ENCODE measurements around the gene CPEB4.

The CPEB4 gene

DNA sequence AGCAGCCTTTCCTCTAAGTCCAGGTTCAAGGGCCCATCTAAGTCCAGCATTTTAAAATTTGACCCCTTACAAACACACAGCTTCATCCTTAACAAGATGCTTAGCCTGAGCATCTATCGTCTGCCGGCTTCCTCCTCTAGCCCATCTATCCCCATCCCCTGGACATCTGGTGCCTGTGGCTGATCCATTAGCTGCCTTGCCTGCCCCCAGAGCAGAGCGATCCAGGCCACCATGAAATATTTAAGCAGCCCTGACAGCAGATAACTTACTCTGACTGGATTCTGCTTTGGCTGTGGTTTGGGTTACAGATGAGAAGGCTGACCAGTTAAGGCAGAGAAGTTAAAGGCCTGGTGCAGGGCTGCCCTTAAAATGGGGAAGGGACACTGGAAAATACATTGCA is 30.9 kb upstream of the CPEB4 start:
- peak; percentile 90 for DNase-seq
- no peak overlapping the region for H3K27ac ChIP-seq
- no peak overlapping the region for H3K4me3 ChIP-seq (ENCODE audit: low read depth, low read length)
- H3K36me3 ChIP-seq, result no peaks in the 10 kb centered on the region
- no peaks in the 10 kb centered on the region for H3K9me3 ChIP-seq (ENCODE audit: severe bottlenecking)
- TF ChIP-seq, protein P1, sequence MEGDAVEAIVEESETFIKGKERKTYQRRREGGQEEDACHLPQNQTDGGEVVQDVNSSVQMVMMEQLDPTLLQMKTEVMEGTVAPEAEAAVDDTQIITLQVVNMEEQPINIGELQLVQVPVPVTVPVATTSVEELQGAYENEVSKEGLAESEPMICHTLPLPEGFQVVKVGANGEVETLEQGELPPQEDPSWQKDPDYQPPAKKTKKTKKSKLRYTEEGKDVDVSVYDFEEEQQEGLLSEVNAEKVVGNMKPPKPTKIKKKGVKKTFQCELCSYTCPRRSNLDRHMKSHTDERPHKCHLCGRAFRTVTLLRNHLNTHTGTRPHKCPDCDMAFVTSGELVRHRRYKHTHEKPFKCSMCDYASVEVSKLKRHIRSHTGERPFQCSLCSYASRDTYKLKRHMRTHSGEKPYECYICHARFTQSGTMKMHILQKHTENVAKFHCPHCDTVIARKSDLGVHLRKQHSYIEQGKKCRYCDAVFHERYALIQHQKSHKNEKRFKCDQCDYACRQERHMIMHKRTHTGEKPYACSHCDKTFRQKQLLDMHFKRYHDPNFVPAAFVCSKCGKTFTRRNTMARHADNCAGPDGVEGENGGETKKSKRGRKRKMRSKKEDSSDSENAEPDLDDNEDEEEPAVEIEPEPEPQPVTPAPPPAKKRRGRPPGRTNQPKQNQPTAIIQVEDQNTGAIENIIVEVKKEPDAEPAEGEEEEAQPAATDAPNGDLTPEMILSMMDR (IDR thresholded peaks at IDR 0.05; ENCODE audit: low read depth, low read length), result no peak
- H3K27me3 ChIP-seq (ENCODE audit: insufficient read depth, low read depth, severe bottlenecking), result no peaks in the 10 kb centered on the region

DNA sequence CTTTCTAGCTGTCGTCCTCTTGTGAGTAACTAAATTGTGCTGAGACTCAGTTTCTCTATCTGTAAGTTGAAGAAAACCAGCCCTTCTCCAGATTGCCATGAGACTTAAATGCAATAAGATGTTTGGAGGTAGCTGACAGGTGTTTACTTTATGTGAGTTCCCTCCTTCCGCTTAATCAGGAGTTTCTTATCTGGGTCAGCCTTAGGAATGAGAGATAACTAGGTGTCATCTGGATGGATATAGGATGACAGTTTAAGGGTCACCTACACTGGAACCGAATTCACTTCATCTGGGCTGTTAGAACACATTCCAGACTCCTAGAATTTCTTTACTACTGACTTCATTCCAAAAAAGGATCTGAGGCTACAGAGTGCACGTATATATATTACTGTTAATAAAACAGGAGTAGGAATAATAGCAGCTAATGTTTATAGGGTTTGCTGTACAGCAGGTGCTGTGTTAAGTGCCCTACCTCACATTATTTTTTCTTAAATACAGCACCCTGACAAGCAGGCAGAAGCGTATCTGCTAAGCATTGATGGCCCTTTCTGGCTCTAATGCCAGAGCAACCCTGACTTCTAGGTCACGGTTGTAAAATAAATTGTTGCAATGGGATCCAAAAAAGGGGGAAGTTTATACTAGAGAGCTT is 30.0 kb upstream of the CPEB4 start:
- TF ChIP-seq, protein P1 (IDR thresholded peaks at IDR 0.05; ENCODE audit: low read depth, low read length), result no peak
- no peak overlapping the region for H3K27ac ChIP-seq

DNA sequence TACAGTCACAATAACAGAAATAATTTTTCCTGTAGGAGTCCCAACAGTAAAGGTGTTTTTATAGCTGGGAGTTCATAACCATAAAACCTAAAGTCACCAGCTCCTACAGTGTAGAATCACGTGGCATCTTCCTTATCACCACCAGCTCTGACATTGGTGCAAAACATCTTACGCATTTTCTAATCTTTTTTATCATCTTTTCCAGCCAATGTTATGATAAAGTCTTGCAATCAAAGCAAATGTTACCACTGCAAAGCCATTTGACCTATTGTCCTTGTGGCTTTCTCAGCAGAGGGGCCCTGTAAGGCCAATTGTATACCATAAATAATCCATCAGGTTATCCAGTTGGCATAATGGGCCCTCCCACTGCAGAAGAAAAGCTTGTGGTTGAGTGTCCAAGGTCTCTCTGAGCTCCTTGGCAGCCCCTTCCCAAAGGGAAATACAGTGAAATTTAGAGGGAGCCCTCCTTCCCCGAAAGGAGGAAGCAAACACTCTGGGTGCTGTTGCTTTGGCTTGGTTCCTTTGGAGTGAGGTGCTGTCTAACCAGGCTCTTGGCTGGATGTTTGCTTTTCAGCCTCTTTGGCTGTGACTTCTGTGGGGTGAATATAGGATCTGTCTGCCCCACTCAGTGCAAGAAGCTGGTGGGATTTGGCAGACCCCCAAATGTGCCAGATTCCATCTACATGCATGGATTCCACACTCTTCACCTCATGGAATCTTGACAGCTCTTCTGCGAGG is 29.3 kb upstream of the CPEB4 start:
- H3K4me3 ChIP-seq (ENCODE audit: low read depth, low read length), result no peak overlapping the region
- TF ChIP-seq, protein P1 (IDR thresholded peaks at IDR 0.05; ENCODE audit: low read depth, low read length), result no peak
- H3K36me3 ChIP-seq, result no peaks in the 10 kb centered on the region
- no peak for DNase-seq
- no peaks in the 10 kb centered on the region for H3K9me3 ChIP-seq (ENCODE audit: severe bottlenecking)
- H3K27me3 ChIP-seq (ENCODE audit: insufficient read depth, low read depth, severe bottlenecking), result no peaks in the 10 kb centered on the region
- no peak overlapping the region for H3K27ac ChIP-seq

More for the DNA sequence above, 30.0 kb upstream of the CPEB4 start:
- no peak overlapping the region for H3K4me3 ChIP-seq (ENCODE audit: low read depth, low read length)
- no peaks in the 10 kb centered on the region for H3K36me3 ChIP-seq
- H3K9me3 ChIP-seq (ENCODE audit: severe bottlenecking), result no peaks in the 10 kb centered on the region
- no peaks in the 10 kb centered on the region for H3K27me3 ChIP-seq (ENCODE audit: insufficient read depth, low read depth, severe bottlenecking)
- DNase-seq, result no peak

DNA sequence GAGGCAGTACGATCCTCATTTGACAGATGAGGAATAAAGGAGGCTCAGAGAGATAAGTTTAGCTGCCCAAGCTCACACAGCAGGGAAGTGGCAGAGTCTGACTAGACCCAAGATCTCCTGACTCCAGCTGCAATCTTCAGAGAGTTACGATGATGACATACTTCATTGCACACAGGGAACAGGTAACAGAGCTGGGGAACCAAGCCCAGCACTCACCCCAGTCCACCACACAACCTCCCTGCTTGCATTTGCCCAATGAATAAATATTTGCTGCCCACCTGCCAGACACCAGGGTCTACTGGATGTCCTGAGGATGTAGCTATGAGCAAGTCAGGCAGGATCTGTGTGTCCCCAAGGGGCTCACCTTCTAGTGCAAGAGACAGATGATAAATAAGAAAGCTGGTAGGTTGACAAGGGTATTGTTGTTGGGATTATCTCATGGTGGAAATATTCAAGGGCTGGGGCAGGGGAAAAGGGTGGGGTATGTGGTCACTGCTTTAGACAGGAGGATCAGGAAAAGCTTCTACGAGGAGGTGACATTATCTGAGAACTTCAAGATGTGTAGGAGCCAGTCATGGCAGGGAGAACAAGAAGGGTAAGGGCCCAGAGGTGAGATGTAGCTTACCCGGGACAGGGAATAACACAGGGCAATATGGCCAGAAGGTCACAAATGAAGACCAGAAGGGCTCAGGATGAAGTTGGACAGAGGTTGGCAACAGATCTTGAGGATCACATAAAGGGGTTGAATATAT is 28.6 kb upstream of the CPEB4 start:
- Histone ChIP-seq H3K9me3 (ENCODE audit: severe bottlenecking) (no peaks in the 10 kb centered on the region), H3K4me3 (ENCODE audit: low read depth, low read length) (no peak overlapping the region), H3K36me3 (no peaks in the 10 kb centered on the region), H3K27me3 (ENCODE audit: insufficient read depth, low read depth, severe bottlenecking) (no peaks in the 10 kb centered on the region), H3K27ac (no peak overlapping the region)
- TF ChIP-seq, protein P1 (IDR thresholded peaks at IDR 0.05; ENCODE audit: low read depth, low read length), result no peak
- no peak for DNase-seq

DNA sequence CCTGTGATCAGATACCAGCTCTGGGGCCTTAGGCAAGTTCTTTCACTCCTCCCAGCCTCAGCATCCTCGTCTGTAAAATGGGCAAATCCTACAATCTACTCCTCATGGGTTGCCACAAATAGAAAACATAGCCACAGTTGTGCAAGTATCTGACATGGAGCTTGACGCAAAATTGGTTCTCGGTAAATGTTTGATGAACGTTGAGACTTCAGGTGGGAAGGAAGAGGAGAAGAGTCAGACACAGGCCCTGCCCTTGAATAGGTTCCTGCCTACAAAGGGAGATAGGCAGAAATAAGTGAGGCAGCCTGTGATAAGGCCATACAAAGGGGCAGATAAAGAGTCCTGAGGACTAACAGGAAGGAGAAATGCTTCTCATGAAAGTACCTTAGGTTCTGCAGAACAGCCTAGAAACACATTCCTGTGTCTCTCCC is 26.1 kb upstream of the CPEB4 start:
- Histone ChIP-seq H3K4me3 (ENCODE audit: low read depth, low read length) (no peak overlapping the region), H3K36me3 (no peaks in the 10 kb centered on the region), H3K9me3 (ENCODE audit: severe bottlenecking) (no peaks in the 10 kb centered on the region), H3K27ac (no peak overlapping the region), H3K27me3 (ENCODE audit: insufficient read depth, low read depth, severe bottlenecking) (no peaks in the 10 kb centered on the region)
- DNase-seq, result no peak
- TF ChIP-seq, protein P1 (IDR thresholded peaks at IDR 0.05; ENCODE audit: low read depth, low read length), result no peak

Data from WERI-Rb-1 (cell line).